HG02943 (cell line): ENCODE measurements around the gene NDNF.

Source experiments
- ATAC-seq: cut with Tn5 transposase; IDR thresholded peaks from one replicate; pipeline ENCODE4 v1.9.1; 2021; ENCODE audit warnings: mild to moderate bottlenecking, low read depth, moderate library complexity; ENCODE audit not compliant: unreplicated experiment

Gene NDNF, protein sequence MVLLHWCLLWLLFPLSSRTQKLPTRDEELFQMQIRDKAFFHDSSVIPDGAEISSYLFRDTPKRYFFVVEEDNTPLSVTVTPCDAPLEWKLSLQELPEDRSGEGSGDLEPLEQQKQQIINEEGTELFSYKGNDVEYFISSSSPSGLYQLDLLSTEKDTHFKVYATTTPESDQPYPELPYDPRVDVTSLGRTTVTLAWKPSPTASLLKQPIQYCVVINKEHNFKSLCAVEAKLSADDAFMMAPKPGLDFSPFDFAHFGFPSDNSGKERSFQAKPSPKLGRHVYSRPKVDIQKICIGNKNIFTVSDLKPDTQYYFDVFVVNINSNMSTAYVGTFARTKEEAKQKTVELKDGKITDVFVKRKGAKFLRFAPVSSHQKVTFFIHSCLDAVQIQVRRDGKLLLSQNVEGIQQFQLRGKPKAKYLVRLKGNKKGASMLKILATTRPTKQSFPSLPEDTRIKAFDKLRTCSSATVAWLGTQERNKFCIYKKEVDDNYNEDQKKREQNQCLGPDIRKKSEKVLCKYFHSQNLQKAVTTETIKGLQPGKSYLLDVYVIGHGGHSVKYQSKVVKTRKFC

DNA sequence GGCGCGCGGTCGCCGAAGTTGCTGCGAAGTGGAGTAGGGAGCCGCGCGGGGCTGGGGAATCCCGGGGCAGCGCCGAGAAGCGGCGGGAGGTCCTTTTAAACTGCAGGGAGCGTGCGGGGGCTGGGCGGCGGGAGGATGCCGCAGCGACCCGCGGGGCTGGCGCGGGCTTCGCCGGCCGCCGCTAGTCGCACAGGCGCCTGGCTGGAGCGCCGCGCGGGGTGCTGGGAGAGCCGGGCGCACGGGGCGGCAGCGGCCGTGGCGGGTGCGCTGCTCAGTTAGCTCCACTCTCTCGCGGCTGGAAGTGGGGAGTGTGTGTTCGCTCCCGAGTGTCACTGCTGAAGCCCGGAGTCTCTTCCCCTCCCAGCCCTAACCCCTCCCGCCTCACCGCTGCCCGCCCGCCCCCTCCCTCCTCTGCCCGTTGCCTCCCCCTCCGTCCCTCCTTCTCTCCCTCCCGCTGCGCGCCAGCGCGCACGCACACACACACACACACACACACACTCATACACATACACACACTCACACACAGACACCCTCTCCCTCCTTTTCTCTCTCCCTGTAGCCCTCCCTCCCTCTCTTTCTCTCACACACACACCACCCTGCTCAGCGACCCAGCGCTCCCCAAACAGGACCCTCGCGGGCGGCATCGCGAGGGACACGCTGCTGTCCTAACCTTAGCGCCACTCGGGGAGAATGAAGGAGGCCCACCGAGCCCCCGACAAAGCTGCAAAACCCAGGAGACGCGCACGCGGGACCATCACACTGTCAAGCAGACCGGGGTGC, at the start of gene NDNF:
Gene NDNF, minus strand, starts transcription at position 312 of the 780 bp plus-strand sequence. CDS start 26,698 bp downstream, outside the sequence.
- ATAC-seq: no peak

DNA sequence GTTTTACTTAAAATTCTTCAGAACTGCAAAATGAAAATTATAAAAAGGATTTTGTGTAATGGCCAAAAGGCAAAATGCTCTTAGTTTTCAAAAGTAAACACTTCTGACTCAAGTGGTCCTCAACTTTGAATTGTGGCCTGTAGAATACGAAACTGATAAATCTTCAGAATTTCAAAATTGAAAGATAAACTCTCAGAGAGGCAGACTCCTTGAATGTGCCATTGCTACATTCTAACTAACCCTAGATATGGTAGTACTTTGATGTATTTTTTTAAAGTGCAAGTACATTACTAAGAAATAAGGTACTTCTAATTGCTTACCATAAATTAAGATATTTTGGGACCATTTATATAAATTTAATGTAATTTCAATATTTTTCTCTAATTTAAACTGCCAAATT, 47.4 kb upstream of the NDNF start:
- no peak for ATAC-seq

- ATAC-seq: no peak
Measured at GRCh38 chr4:121118344-121118743, 46.0 kb upstream of the NDNF start.

DNA sequence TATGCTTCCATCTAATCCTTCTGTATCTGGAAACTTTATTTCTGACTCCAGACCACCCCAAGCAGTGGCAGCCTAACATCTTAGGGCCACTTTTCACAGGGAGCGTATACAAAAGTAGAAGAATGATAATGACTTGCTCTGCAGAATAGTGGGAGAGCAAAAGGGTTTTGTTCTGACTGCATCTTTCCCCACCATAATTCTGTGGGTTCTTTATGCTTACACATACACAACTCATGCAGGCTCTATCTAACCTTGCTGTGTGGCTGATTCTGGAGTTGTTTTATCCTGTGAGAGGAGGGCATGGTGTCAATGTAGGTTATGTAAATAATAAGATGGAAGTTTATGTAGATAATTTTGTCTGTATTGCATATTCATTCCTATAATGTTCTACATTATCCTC, 42.4 kb upstream of the NDNF start:
- ATAC-seq: no peak

GRCh38 chr4:121112530-121112929, 40.2 kb upstream of the NDNF start:
- ATAC-seq: no peak

DNA sequence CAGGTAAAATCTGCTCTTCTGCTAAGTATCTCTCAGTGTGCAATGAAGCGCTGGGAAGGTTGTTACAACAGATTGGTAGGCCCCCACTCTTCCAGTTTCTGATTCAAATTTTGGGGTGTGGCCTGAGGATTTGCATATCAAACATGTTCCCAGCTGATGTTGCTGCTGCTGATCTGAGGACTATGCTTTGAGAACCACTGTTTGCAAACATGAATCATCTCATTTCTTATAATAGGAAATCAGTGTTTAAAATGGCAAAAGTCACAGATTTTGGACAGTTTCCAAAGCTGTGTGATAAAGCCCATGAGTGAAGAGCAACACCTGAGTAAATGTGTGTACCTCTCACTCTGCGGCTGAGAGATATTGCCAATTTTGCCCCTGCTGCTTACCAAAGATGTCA, 36.2 kb upstream of the NDNF start:
- ATAC-seq: no peak

- no peak for ATAC-seq
Measured at GRCh38 chr4:121107507-121107906, 35.2 kb upstream of the NDNF start.

GRCh38 chr4:121100093-121100775, 27.9 kb upstream of the NDNF start:
- no peak for ATAC-seq

GRCh38 chr4:121098266-121098665, 25.9 kb upstream of the NDNF start:
- no peak for ATAC-seq

DNA sequence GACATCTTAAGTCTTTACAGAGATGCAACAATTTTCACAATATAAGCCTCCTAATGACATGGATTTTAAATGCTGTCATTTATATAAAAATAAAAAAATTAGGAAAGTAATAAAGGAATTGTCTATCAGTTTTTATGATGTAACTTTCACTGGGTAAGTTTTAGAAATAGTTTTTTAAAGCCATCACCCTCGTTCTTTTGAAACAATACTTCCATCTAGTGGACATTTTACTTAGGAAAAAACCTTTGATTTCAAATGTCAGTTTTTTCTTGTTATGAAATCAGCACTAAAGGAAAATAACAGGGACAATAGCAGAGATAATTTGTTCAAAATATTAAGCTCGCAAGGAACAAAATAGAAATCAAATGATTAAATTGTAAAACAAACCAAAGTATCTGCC, 24.3 kb upstream of the NDNF start:
- no peak for ATAC-seq

DNA sequence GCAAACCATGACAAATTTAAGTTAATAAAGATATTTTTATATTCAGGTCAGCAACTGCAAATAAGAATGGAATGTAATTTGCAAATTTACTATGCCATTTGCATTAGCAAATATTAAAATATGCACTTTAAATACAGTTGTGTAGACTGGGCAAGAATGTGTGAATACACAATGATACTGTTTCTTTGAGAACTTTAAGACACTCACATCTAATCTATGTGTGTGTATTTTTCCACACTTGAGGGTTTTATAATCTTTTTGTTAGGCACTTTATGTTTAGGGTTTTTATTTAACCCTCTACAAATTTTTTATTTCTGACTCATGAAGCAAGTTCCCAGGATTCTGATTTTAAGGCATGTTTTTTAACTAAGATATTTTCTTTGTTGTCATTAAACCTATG, 23.9 kb upstream of the NDNF start:
- ATAC-seq: no peak

DNA sequence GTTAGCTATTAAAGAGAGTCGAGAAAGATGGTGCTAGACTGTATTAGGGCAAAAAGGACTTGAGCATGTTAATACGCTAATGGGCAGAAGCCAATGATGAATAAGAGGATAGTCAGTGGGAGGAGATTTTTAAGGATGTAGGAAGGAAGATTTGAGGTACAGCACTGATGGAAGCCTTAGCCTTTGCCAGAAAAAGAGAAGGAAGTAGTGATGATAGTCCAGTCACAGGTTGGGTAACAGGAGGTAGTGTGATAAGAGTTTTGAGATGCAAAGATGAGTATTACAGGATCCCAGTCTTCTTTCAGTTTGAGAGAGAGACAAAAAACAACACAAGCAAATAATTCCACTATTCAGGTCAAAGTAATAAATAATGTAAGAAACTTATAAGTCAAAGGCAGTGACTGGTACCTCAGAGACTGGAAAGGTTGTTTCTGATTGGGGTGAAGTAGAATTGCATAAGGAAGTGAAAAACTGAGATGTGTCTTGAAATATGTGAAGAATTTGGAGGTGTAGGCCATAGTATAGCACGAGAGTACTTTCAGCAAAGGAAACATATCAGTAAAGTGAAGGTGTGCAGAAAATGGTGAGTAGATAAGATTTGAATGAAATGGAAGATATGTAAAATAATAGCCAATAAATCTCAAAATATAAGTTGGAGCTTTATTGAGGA, 22.1 kb upstream of the NDNF start:
- ATAC-seq: no peak

DNA sequence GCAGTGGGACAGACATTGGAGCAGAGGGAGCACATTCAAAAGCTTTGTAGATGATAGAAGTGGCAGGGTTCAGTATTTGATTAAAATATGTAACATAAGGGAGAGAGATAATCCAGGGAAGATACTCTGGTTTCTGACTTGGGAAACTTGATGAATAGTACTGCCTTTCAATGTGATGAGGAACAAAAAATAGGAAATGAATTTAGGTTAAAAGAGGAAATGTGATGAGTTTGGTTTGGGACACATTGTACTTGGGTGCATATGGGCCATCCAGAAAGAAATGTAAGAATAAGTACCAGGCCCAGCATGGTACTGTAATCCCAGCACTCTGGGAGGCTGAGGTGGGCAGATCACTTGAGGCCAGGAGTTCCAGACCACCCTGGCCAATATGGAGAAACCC, 20.9 kb upstream of the NDNF start:
- no peak for ATAC-seq

DNA sequence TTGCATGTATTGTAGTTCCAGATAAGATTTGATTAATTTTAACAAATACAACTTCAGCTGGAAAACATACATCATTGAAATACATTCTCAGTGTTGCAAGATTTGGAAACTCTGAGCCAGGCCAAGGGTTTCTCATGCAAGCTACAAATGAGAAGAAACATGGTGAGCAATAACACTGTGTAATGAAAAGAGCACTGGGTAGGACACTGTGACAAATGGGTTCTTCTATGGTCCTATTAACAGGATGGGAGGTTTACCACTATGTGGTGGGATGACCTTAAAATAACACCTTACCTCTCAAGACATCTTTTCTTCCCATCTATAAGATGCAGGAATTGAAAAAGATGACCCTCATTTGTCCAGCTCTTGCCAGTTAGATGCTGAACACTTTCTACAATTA, 19.6 kb upstream of the NDNF start:
- ATAC-seq: no peak

- ATAC-seq: no peak
Measured at GRCh38 chr4:121088867-121089266, 16.5 kb upstream of the NDNF start.

DNA sequence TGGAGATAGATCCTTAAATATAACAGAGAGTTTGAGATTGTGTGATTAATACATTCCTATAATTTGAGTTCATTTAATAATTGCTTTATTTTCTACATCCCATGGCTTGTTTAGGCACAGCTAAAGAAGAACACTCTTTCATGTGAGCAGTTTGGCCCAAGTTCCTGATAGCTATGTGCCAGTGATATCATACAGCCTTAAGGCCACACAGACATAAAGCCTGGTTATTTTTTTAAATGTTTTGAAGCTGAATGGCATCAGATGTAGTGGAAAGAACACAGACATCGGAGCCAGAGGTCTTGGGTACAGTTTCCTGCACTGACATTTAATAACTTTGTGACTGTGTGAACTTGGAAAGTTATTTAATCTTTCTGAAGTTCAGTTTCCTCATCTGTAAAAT, 7.0 kb upstream of the NDNF start:
- ATAC-seq: no peak

- ATAC-seq: no peak
Measured at GRCh38 chr4:121077496-121077895, 5.2 kb upstream of the NDNF start.

GRCh38 chr4:121076416-121076815, 4.1 kb upstream of the NDNF start:
- ATAC-seq: no peak

GRCh38 chr4:121073672-121074381, 1.5 kb upstream of the NDNF start:
- no peak for ATAC-seq

- no peak for ATAC-seq
Measured at GRCh38 chr4:121073004-121073435, 685 bp upstream of the NDNF start.
